Measurements from ENCODE around the gene FAM180A.

DNA sequence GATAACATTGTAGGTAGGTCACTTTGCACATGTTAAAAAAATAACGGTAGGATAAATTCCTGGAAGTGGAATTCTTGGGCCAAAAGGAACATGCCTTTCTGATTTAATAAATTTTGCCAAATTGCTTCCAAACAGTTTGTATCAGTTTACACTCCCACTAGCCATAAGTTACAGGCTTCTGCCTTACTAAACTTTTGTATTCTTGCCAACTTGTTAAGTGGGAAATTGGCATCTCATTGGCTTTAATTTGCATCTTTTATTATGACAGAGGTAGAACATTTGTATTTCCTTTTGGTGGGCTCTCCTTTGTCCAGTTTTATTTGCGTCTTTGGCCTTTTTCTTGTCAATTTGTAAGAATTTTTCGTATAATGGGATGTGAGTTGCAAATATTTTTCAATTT, 38.3 kb upstream of the FAM180A start:
- TF ChIP-seq, protein P1, sequence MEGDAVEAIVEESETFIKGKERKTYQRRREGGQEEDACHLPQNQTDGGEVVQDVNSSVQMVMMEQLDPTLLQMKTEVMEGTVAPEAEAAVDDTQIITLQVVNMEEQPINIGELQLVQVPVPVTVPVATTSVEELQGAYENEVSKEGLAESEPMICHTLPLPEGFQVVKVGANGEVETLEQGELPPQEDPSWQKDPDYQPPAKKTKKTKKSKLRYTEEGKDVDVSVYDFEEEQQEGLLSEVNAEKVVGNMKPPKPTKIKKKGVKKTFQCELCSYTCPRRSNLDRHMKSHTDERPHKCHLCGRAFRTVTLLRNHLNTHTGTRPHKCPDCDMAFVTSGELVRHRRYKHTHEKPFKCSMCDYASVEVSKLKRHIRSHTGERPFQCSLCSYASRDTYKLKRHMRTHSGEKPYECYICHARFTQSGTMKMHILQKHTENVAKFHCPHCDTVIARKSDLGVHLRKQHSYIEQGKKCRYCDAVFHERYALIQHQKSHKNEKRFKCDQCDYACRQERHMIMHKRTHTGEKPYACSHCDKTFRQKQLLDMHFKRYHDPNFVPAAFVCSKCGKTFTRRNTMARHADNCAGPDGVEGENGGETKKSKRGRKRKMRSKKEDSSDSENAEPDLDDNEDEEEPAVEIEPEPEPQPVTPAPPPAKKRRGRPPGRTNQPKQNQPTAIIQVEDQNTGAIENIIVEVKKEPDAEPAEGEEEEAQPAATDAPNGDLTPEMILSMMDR (optimal IDR thresholded peaks at IDR 0.05 in 1 of 3, IDR thresholded peaks at IDR 0.05 in 1 of 3, conservative IDR thresholded peaks at IDR 0.05 in 1 of 3; ENCODE audit: extremely low read depth in 1 of 3, insufficient read depth in 2 of 3, low read length in 3 of 3): no peak
- TF ChIP-seq EZH2 (IDR thresholded peaks at IDR 0.05; ENCODE audit: low read length): no peak

Data from keratinocyte (primary cell).